NB4 (cell line): ENCODE results near the gene FAM184A.

Experiments used
- DNase-seq: peaks from one replicate; pipeline ENCODE4 v3.0.0; 2010; ENCODE audit warnings: low read depth
- H3K4me3 ChIP-seq: one replicate; pipeline ENCODE4 v1.5.1; 2011; ENCODE audit warnings: mild to moderate bottlenecking, low read depth, low read length, moderate library complexity
- MYC ChIP-seq: IDR thresholded peaks from 2 replicates; pipeline ENCODE4 v1.6.1; 2011; ENCODE audit warnings: low read depth, low read length
- POLR2A ChIP-seq: IDR thresholded peaks from 2 replicates; pipeline ENCODE4 v1.6.1; 2011; ENCODE audit warnings: mild to moderate bottlenecking; ENCODE audit not compliant: insufficient read length; ENCODE audit errors: extremely low read depth
- TF ChIP-seq, protein P1 (sequence below): IDR thresholded peaks from one replicate; pipeline ENCODE4 v1.5.1; 2012; ENCODE audit warnings: low read depth, low read length
- TF ChIP-seq, protein P2 (sequence below): IDR thresholded peaks from 2 replicates; pipeline ENCODE4 v1.6.1; 2011; ENCODE audit warnings: low read depth, low read length

The FAM184A gene

DNA sequence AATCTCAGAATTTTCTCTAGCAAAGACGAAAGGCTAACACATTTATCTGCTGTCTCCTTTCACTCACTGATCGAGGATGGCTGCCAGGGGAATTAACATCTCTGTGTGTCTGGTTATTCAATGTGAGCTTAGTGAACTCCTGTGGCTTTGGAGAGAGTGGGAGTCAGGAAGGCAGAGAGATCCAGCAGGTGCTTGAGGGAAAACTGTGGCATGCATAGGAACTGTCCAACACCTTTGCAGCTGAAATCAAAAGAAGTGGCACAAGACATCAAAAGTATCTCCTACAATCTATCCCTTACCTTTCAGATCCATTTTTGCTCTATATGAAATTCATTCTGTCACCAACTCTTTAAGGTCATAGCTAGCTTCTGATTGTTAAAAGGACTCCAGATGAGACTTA lies 11.8 kb upstream of the FAM184A start:
- TF ChIP-seq, protein P1, sequence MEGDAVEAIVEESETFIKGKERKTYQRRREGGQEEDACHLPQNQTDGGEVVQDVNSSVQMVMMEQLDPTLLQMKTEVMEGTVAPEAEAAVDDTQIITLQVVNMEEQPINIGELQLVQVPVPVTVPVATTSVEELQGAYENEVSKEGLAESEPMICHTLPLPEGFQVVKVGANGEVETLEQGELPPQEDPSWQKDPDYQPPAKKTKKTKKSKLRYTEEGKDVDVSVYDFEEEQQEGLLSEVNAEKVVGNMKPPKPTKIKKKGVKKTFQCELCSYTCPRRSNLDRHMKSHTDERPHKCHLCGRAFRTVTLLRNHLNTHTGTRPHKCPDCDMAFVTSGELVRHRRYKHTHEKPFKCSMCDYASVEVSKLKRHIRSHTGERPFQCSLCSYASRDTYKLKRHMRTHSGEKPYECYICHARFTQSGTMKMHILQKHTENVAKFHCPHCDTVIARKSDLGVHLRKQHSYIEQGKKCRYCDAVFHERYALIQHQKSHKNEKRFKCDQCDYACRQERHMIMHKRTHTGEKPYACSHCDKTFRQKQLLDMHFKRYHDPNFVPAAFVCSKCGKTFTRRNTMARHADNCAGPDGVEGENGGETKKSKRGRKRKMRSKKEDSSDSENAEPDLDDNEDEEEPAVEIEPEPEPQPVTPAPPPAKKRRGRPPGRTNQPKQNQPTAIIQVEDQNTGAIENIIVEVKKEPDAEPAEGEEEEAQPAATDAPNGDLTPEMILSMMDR: no peak
- TF ChIP-seq, protein P2, sequence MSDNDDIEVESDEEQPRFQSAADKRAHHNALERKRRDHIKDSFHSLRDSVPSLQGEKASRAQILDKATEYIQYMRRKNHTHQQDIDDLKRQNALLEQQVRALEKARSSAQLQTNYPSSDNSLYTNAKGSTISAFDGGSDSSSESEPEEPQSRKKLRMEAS: no peak
- TF ChIP-seq MYC (no peak), POLR2A (no peak)
- no peak for DNase-seq
- no peak overlapping the region for H3K4me3 ChIP-seq

GRCh38 chr6:119084784-119085183 lies 6.3 kb upstream of the FAM184A start:
- TF ChIP-seq, protein P2: no peak
- TF ChIP-seq MYC: no peak
- TF ChIP-seq POLR2A: no peak
- TF ChIP-seq, protein P1: no peak
- no peak overlapping the region for H3K4me3 ChIP-seq
- no peak for DNase-seq

GRCh38 chr6:119083007-119083406 lies 4.5 kb upstream of the FAM184A start:
- H3K4me3 ChIP-seq: no peak overlapping the region
- no peak for DNase-seq
- TF ChIP-seq, protein P1: no peak
- TF ChIP-seq MYC: no peak
- TF ChIP-seq POLR2A: no peak
- TF ChIP-seq, protein P2: no peak

DNA sequence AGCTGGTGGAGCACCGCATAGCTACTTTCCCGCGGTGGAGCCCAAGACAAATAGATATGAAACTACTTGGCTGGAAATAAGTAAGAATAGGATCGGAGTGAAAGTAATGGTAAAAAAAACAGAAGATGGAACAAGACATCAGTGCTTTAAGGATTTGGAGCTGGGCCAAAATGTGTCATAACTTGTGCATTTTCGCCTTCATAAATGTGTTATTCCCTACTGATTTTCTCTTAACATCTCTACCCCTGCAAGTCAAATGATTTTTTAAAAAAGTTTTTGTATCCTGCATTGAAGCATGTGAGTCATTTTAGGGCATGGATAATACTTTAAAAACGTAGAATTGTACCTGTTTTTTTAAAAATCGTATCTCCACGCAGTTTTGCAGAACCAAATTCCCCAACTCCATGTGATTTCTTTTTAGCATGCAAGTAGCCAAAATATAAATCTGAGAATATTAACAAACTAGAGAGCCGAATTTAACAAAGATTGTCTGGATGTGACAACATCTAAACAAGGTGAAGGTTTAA lies 882 bp upstream of the FAM184A start:
- H3K4me3 ChIP-seq: no peak overlapping the region
- TF ChIP-seq, protein P1: no peak
- no peak for TF ChIP-seq POLR2A
- TF ChIP-seq, protein P2: no peak
- TF ChIP-seq MYC: no peak
- DNase-seq: no peak

- DNase-seq: no peak
- no peak overlapping the region for H3K4me3 ChIP-seq
- TF ChIP-seq MYC: no peak
- TF ChIP-seq, protein P2: no peak
- TF ChIP-seq POLR2A: no peak
- TF ChIP-seq, protein P1: no peak
These were observed 655 bp downstream of the FAM184A start for GRCh38 chr6:119077643-119078375.
